GF-D8 (cell line): ENCODE data around the gene UBL7.
A peak's percentile ranks its signal among the peaks of the same experiment; 100 is the strongest.

Experiments
- DNase-seq: peaks from one replicate; lab custom pipeline; 2025; lab: John Stamatoyannopoulos, UW

UBL7 gene

GRCh38 chr15:74406992-74407705 lies 53.8 kb downstream of the UBL7 start:
- DNase-seq: no peak

GRCh38 chr15:74406517-74406916 lies 54.4 kb downstream of the UBL7 start:
- DNase-seq: no peak

- DNase-seq: no peak
Measured at GRCh38 chr15:74405823-74406222, 55.1 kb downstream of the UBL7 start.

GRCh38 chr15:74403991-74404563 lies 56.9 kb downstream of the UBL7 start:
- peak; percentile 76 for DNase-seq

- no peak for DNase-seq
Measured at GRCh38 chr15:74403588-74403919, 57.4 kb downstream of the UBL7 start.

GRCh38 chr15:74402873-74403587 lies 57.9 kb downstream of the UBL7 start:
- peak; percentile 84 for DNase-seq

GRCh38 chr15:74402337-74402841 lies 58.6 kb downstream of the UBL7 start:
- DNase-seq: no peak

- DNase-seq: no peak
Measured at GRCh38 chr15:74400915-74401757, 59.8 kb downstream of the UBL7 start.

GRCh38 chr15:74400313-74400860 lies 60.6 kb downstream of the UBL7 start:
- peak; percentile 23 for DNase-seq

- DNase-seq: peak; percentile 27
Measured at GRCh38 chr15:74399511-74400312, 61.2 kb downstream of the UBL7 start.

- DNase-seq: no peak
Measured at GRCh38 chr15:74399100-74399499, 61.9 kb downstream of the UBL7 start.

- DNase-seq: no peak
Measured at GRCh38 chr15:74398183-74398582, 62.8 kb downstream of the UBL7 start.

- no peak for DNase-seq
Measured at GRCh38 chr15:74397239-74398068, 63.5 kb downstream of the UBL7 start.

- DNase-seq: no peak
Measured at GRCh38 chr15:74396445-74397238, 64.3 kb downstream of the UBL7 start.

GRCh38 chr15:74396146-74396438 lies 64.9 kb downstream of the UBL7 start:
- no peak for DNase-seq
